GM23338 (cell line): Measurements from ENCODE around the gene MDH1B. TPM values are rescaled to one million over a fixed set of nuclear protein-coding genes. Genes with fewer than 3 reads are reported as not detected.

ENCODE experiments used
- ATAC-seq: fragments of 200-7000 bp; cut with Tn5 transposase; 3 replicates; pipeline ENCODE4 v1.9.1; 2020
- DNase-seq: peaks from one replicate; pipeline ENCODE4 v3.0.0-alpha.2; 2015; ENCODE audit warnings: low spot score
- H2AFZ ChIP-seq: fragments of 200-600 bp; sonication (generic); 2 replicates; pipeline ENCODE4 v1.8.0; 2016; ENCODE audit warnings: antibody characterized with exemption, mild to moderate bottlenecking, moderate library complexity
- H3F3A ChIP-seq: fragments of 200-600 bp; sonication (generic); replicated peaks from 2 replicates; pipeline ENCODE4 v1.8.0; 2017; ENCODE audit warnings: antibody characterized with exemption, mixed run types, low read depth
- H3K27ac ChIP-seq: fragments of 200-600 bp; sonication (generic); 2 replicates; pipeline ENCODE4 v1.6.1; 2016; ENCODE audit warnings: low read depth
- H3K27me3 ChIP-seq: fragments of 200-600 bp; sonication (generic); 2 replicates; pipeline ENCODE4 v1.8.0; 2016; ENCODE audit warnings: mild to moderate bottlenecking, mixed run types, moderate library complexity; ENCODE audit not compliant: insufficient read depth
- H3K36me3 ChIP-seq: fragments of 200-600 bp; sonication (generic); 2 replicates; pipeline ENCODE4 v1.8.0; 2016; ENCODE audit warnings: mild to moderate bottlenecking; ENCODE audit not compliant: insufficient read depth
- H3K4me1 ChIP-seq: fragments of 200-600 bp; sonication (generic); 2 replicates; pipeline ENCODE4 v1.8.0; 2016; ENCODE audit warnings: mild to moderate bottlenecking, moderate library complexity; ENCODE audit not compliant: insufficient read depth
- H3K4me2 ChIP-seq: fragments of 200-600 bp; sonication (generic); 2 replicates; pipeline ENCODE4 v1.7.1; 2017; ENCODE audit warnings: mixed run types
- H3K4me3 ChIP-seq: fragments of 200-600 bp; sonication (generic); 2 replicates; pipeline ENCODE4 v1.6.1; 2016; ENCODE audit warnings: mixed run types
- H3K79me2 ChIP-seq: fragments of 200-600 bp; sonication (generic); replicated peaks from 2 replicates; pipeline ENCODE4 v1.8.0; 2017; ENCODE audit warnings: mild to moderate bottlenecking; ENCODE audit not compliant: insufficient read depth
- H3K9me2 ChIP-seq: fragments of 200-600 bp; sonication (generic); 2 replicates; pipeline ENCODE4 v1.8.0; 2017; ENCODE audit not compliant: insufficient read depth
- H4K20me1 ChIP-seq: fragments of 200-600 bp; sonication (generic); replicated peaks from 2 replicates; pipeline ENCODE4 v1.8.0; 2017; ENCODE audit warnings: mild to moderate bottlenecking; ENCODE audit not compliant: insufficient read depth
- H3K27ac Mint-ChIP-seq: 2 replicates; pipeline ENCODE4 v1.8.0; 2020; ENCODE audit warnings: inconsistent platforms, mild to moderate bottlenecking, moderate library complexity, mixed read lengths
- H3K27me3 Mint-ChIP-seq: 3 replicates; pipeline ENCODE4 v1.8.0; 2022; ENCODE audit warnings: low read depth, mild to moderate bottlenecking, moderate library complexity, mixed read lengths, inconsistent platforms; ENCODE audit not compliant: insufficient read depth, poor library complexity
- H3K36me3 Mint-ChIP-seq: 3 replicates; pipeline ENCODE4 v1.8.0; 2021; ENCODE audit warnings: low read depth, mild to moderate bottlenecking, inconsistent platforms, moderate library complexity, mixed read lengths
- H3K4me1 Mint-ChIP-seq: 3 replicates; pipeline ENCODE4 v1.8.0; 2020; ENCODE audit warnings: mild to moderate bottlenecking, inconsistent platforms, mixed read lengths
- H3K4me3 Mint-ChIP-seq: 3 replicates; pipeline ENCODE4 v1.8.0; 2021; ENCODE audit warnings: moderate library complexity, mild to moderate bottlenecking, inconsistent platforms, mixed read lengths
- H3K9me3 Mint-ChIP-seq: 3 replicates; pipeline ENCODE4 v1.8.0; 2020; ENCODE audit warnings: moderate library complexity, mild to moderate bottlenecking, inconsistent platforms, mixed read lengths
- ETS1 ChIP-seq: IDR thresholded peaks from 2 replicates; pipeline ENCODE4 v1.6.1; 2016; ENCODE audit warnings: antibody characterized with exemption
- EZH2 ChIP-seq: fragments of 200-600 bp; sonication (generic); IDR thresholded peaks from one replicate; pipeline ENCODE4 v1.8.0; 2017; ENCODE audit warnings: antibody characterized with exemption, mild to moderate bottlenecking, low read depth; ENCODE audit not compliant: unreplicated experiment
- JUNB ChIP-seq: IDR thresholded peaks from one replicate; pipeline ENCODE4 v1.6.1; 2016; ENCODE audit warnings: antibody characterized with exemption; ENCODE audit not compliant: unreplicated experiment
- NANOG ChIP-seq: IDR thresholded peaks from 2 replicates; pipeline ENCODE4 v1.6.1; 2016; ENCODE audit warnings: antibody characterized with exemption, borderline replicate concordance
- POLR2AphosphoS5 ChIP-seq: IDR thresholded peaks from 2 replicates; pipeline ENCODE4 v1.6.1; 2016; ENCODE audit warnings: antibody characterized with exemption, low read depth
- STAT1 ChIP-seq: IDR thresholded peaks from one replicate; pipeline ENCODE4 v1.6.1; 2016; ENCODE audit warnings: antibody characterized with exemption; ENCODE audit not compliant: unreplicated experiment
- ZNF114 ChIP-seq: fragments of 250-450 bp; sonication (Bioruptor Pico); IDR thresholded peaks from 2 replicates; pipeline ENCODE4 v1.5.0; 2020; ENCODE audit warnings: mild to moderate bottlenecking, moderate library complexity
- ZNF331 ChIP-seq: fragments of 250-450 bp; sonication (Bioruptor Pico); IDR thresholded peaks from 2 replicates; pipeline ENCODE4 v1.5.0; 2020; ENCODE audit warnings: low read depth, mild to moderate bottlenecking, moderate library complexity
- polyA plus RNA-seq: library from polyadenylated mRNA; unstranded; fragments of >200 nt; fragmentation: Nextera tagmentation; extraction: Ambion mirVana; gene quantifications from 2 replicates; pipeline ENCODE4 v1.2.1, GENCODE V29; 2016
- total RNA-seq: library from RNA; depleted of rRNA; stranded (reverse); fragments of >200 nt; shearing (Covaris generic); gene quantifications from 2 replicates; pipeline ENCODE4 v1.2.3, GENCODE V29; 2014
- TF ChIP-seq, protein P1 (sequence below), 2 experiments: fragments of 200-600 bp in 1 of 2; sonication (generic) in 1 of 2; conservative IDR thresholded peaks; 2 replicates each; pipeline versions ENCODE4 v1.5.1 to v1.6.1; 2016 to 2017; ENCODE audit warnings: antibody characterized with exemption in 2 of 2, low read depth in 2 of 2, mild to moderate bottlenecking in 2 of 2, moderate library complexity in 1 of 2

The MDH1B gene
- total and polyA plus RNA-seq, 2 experiments from 2014 or later, result 1.7 to 1.8 TPM

GRCh38 chr2:206727287-206727686 is 37.8 kb downstream of the MDH1B start:
- peaks cover 2% of the 10 kb centered on the region; the same call in 1 of the 3 replicates for H3K4me1 Mint-ChIP-seq
- peaks cover under 1% of the 10 kb centered on the region; the same call in 1 of the 3 replicates for H3K9me3 Mint-ChIP-seq
- no peak overlapping the region for H3K4me3 Mint-ChIP-seq
- Histone ChIP-seq H3K9me2 (0 out of 2 replicates have a peak, but pooled peaks cover 8% of the 10 kb centered on the region), H3F3A (no peaks in the 10 kb centered on the region), H3K4me1 (no peaks in the 10 kb centered on the region), H3K4me3 (no peak overlapping the region), H3K27ac (no peak overlapping the region), H3K27me3 (no peaks in the 10 kb centered on the region), H3K79me2 (no peaks in the 10 kb centered on the region), H4K20me1 (no peaks in the 10 kb centered on the region), H2AFZ (no peak overlapping the region), H3K36me3 (no peaks in the 10 kb centered on the region), H3K4me2 (no peak overlapping the region)
- no peaks in the 10 kb centered on the region for H3K27me3 Mint-ChIP-seq
- ATAC-seq (no peak), DNase-seq (no peak)
- no peak overlapping the region for H3K27ac Mint-ChIP-seq
- no peaks in the 10 kb centered on the region for H3K36me3 Mint-ChIP-seq
- TF ChIP-seq NANOG (no peak), POLR2AphosphoS5 (no peak), ZNF114 (no peak), JUNB (no peak), EZH2 (no peak), ZNF331 (CRISPR knock-in tag) (no peak), STAT1 (no peak)
- TF ChIP-seq, protein P1, sequence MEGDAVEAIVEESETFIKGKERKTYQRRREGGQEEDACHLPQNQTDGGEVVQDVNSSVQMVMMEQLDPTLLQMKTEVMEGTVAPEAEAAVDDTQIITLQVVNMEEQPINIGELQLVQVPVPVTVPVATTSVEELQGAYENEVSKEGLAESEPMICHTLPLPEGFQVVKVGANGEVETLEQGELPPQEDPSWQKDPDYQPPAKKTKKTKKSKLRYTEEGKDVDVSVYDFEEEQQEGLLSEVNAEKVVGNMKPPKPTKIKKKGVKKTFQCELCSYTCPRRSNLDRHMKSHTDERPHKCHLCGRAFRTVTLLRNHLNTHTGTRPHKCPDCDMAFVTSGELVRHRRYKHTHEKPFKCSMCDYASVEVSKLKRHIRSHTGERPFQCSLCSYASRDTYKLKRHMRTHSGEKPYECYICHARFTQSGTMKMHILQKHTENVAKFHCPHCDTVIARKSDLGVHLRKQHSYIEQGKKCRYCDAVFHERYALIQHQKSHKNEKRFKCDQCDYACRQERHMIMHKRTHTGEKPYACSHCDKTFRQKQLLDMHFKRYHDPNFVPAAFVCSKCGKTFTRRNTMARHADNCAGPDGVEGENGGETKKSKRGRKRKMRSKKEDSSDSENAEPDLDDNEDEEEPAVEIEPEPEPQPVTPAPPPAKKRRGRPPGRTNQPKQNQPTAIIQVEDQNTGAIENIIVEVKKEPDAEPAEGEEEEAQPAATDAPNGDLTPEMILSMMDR (conservative IDR thresholded peaks at IDR 0.05; ENCODE audit: low read depth in 2 of 2), result no peak

- H3K79me2 ChIP-seq, result no peaks in the 10 kb centered on the region
- Mint-ChIP-seq H3K27me3 (no peaks in the 10 kb centered on the region), H3K4me1 (peaks cover 2% of the 10 kb centered on the region; the same call in 1 of the 3 replicates), H3K4me3 (no peak overlapping the region), H3K36me3 (no peaks in the 10 kb centered on the region), H3K27ac (no peak overlapping the region), H3K9me3 (peaks cover 7% of the 10 kb centered on the region; the same call in 2 of the 3 replicates)
- no peak overlapping the region for H3K27ac ChIP-seq
- H3K4me1 ChIP-seq, result no peaks in the 10 kb centered on the region
- H3K36me3 ChIP-seq, result no peaks in the 10 kb centered on the region
- no peak for ATAC-seq
- H3K4me2 ChIP-seq, result no peak overlapping the region
- H3K9me2 ChIP-seq, result peaks cover 6% of the 10 kb centered on the region; the same call in 1 of the 2 replicates
- no peaks in the 10 kb centered on the region for H4K20me1 ChIP-seq
- H3K27me3 ChIP-seq, result no peaks in the 10 kb centered on the region
- TF ChIP-seq ETS1 (no peak), ZNF114 (no peak)
- H3K4me3 ChIP-seq, result no peak overlapping the region
- no peak for DNase-seq
- no peaks in the 10 kb centered on the region for H3F3A ChIP-seq
- H2AFZ ChIP-seq, result no peak overlapping the region
Measured at GRCh38 chr2:206723288-206723687, 41.8 kb downstream of the MDH1B start.
